Islet of Langerhans (tissue), 1 donor: ENCODE data around the gene DESI2.
"Not testable (repeated sequence)": the region's sequence is repeated elsewhere in the genome, so short reads cannot be mapped to it uniquely, and the experiment has no call there.

Experiments
- FAIRE-seq: peaks from one replicate; lab custom pipeline; 2011; peaks lifted over from hg19 to GRCh38; lab: Jason Lieb, UNC

The DESI2 gene

DNA sequence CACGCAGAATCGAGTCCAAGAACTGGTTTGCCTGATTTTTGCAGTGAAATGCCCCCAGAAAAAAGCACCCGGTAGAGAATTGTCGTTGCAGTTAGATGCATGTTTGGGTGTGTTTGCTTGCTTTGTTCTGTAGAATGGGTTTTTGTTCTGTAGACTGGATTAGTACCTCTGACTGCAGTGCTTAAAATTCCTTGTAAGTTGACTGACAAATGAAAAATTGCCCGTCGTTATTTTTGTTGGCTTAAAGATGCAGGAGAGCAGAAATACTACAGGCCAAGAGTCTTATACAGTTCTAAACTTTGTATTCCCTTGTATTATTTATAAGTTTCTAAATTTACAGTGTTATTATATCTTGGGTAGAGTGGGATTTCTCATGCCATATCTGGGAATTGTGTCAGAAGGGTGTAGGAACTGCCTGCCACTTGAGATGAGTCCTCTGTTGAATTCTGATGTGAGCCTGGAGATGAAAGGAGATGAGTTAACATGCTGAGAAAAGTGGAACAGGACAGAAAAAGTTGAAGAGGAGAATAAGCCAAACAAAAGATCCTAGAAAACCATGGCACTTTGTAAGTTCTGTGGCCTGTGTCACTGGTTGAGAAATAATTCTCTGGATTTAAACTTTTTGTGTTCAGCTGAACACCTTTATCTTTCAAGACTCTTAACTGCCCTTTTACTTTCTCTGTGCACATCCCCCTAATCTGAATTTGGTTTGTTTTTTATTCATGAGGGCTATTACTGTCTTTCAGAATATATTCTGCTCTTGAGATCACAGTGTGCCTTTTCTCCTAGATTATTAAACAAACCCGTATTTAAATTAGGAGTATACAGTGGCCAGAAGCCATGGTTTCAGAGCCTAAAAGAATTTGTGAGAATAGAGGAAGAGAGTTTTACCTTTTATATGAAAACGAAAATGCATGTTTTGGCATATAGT lies 1.4 kb downstream of the DESI2 start:
- no peak for FAIRE-seq

DNA sequence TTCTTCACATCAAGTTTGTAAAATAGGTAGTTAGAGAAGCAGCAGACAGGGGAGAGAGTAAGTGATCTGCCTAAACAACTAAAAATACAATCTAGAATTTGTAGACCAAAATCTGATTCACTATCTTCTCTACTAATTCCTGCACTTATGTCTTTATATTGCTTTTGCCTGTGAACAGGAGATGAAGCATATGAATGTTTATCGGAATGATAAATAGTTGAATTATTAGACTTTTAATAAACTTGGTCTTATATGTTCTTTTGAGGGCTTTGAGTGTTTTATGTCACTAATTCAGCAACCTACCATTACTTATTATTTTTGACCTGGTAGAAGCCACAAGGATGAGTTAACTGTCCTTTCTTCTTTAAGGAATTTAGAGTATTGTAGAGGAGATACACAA lies 2.3 kb downstream of the DESI2 start:
- FAIRE-seq, result no peak

DNA sequence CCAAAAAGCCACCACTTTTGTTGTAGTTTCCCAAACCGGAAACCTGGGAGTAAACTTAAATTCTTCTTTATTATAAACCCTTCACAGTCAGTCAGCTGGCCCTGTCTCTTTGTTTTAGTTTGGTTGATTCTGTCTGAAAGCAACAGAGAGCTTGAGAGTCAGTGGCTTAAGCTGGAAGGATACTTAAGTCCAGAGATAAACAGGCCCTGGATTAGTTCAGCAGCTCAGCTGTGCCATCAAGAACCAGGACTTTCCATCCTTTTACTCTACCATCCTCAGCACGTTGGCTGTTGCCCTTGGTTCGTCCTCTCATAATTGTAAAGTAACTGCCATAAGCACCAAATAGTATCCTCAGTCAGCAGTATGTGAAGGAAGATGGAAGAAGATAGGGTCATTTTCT lies 4.5 kb downstream of the DESI2 start:
- no peak for FAIRE-seq

DNA sequence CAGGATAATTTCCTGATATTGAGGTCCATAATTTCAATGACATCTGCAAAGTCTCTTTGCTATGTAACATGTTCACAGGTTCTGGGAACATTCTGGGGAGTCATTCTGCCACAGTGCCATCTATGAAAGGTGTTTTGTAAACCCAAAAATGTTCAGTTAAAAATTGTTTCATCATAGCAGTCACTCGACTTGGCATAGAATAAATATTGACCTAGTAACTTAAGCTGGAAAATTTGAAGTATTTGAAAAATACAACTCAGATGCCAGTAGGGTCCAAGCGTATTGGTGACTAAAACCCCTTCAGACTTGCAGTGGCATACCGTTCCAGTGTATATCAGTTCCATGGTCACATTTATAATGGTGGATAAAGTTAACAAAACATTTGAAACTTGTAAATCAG lies 6.8 kb downstream of the DESI2 start:
- no peak for FAIRE-seq

DNA sequence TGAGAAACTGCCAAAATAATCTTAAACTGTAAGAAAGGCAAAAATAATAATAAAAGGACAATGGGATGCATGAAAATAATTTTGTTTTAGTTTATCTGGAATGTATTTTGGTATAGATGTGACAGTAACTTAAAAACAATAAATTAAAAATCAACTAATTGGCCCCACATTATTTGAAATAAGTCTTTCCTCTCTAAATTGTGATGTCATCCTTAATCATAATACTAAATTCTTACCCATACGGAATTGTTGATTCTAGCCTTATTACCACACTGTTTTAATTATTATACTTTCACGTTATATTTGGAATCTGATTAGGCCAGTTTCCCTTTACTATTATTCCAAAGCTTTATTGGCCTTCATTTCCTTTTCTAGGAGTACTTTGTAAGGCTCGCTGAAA lies 7.7 kb downstream of the DESI2 start:
- FAIRE-seq, result no peak

DNA sequence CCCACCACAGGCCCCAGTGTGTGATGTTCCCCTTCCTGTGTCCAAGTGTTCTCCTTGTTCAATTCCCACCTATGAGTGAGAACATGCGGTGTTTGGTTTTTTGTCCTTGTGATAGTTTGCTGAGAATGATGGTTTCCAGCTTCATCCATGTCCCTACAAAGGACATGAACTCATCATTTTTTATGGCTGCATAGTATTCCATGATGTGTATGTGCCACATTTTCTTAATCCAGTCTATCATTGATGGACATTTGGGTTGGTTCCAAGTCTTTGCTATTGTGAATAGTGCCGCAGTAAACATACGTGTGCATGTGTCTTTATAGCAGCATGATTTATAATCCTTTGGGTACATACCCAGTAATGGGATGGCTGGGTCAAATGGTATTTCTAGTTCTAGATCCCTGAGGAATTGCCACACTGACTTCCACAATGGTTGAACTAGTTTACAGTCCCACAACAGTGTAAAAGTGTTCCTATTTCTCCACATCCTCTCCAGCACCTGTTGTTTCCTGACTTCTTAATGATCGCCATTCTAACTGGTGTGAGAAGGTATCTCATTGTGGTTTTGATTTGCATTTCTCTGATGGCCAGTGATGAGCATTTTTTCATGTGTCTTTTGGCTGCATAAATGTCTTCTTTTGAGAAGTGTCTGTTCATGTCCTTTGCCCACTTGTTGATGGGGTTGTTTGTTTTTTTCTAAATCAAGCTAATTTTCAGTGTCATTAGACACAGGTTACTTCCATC lies 8.8 kb downstream of the DESI2 start:
- not testable (repeated sequence) for FAIRE-seq

DNA sequence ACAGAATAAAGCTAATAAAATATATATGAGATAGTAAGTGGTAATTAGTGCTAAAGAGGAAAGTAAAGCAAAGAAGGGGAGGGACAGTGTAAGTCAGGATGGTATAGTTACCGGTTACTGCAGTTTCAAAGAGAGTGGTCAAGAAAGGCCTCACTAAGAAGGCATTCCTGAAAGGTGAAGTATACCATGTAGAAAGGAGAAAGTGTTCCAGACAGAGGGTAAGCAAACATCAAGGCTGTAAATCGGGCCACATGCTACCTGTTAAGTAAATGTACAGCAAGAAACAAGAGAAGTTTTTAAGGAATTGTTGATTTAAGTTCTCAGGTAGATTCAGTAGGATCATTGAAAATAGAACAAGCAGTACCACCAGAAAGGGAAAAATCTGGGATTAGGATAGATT lies 9.7 kb downstream of the DESI2 start:
- no peak for FAIRE-seq

DNA sequence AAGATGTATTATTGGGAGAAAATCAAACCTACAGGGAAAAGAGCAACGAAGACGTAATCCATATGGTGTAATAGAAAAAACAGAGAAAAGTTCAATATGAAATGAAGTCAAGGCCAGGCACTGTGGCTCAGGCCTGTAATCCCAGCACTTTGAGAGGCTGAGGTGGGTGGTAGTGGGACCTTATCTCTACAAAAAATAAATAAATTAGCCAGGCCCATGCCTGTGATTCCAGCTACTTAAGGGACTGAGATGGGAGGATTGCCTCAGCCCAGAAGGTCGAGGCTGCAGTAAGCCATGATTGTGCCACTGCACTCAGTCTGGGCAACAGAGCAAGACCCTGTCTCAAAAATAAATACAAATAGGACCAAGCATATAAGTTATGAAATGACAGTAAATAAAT lies 11.4 kb downstream of the DESI2 start:
- FAIRE-seq, result no peak

DNA sequence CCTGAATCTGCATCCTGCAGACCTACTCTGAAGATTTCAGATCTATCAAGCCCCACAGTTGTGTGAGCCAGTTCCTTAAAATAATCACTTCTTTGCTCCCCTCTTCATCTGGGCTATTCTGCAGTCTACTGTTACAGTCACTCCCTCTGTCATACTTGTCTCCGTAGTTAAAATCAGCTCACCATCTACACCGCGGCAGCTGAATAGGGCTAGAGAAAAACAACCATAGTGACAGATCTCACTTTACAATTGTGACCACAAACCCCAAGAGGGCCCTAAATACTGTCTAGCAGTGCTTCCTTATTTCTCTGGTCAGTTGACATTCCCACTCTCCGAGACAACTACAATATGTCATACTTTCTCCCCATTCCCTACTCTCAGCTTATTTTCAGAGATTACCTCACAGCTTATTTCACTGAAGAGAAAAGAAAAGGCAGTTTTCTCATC lies 12.9 kb downstream of the DESI2 start:
- FAIRE-seq, result no peak

DNA sequence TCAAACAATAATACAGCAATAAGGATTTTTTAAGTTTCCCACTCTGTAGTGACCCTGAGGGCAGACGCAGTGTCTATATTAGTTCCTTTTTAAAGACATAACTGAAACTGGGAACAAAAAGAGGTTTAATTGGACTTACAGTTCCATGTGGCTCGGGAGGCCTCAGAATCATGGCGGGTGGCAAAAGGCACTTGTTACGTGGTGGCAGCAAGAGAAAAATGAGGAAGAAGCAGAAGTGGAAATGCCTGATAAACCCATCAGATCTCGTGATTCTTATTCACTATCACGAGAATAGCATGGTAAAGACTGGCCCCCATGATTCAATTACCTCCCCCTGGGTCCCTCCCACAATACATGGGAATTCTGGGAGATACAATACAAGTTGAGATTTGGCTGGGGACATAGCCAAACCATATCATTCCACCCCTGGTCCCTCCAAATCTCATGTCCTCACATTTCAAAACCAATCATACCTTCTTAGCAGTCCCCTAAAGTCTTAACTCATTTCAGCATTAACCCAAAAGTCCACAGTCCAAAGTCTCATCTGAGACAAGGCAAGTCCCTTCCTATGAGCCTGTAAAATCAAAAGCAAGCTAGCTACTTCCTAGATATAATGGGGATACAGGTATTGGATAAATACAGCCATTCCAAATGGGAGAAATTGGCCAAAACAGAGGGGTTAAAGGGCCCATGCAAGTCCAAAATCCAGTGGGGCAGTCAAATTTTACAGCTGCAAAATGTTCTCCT lies 13.9 kb downstream of the DESI2 start:
- FAIRE-seq, result not testable (repeated sequence)

DNA sequence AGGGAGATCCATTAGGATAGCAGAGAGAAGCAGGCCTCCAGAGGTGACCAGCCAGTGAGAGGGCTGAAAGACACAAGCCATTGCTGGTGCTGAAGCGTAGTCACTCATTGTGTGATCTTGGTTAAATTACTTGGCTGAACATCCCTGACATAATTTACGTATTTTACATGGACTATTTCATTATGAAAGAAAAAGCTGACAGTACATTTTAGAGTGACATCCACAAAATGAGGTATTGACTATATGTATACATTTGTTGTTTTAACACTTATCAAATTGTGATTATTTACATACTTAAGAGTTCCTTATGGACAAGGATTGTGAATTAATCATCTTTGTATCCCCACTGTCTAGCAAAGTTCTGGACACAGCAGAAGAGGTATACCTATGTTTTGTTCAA lies 14.9 kb downstream of the DESI2 start:
- no peak for FAIRE-seq

DNA sequence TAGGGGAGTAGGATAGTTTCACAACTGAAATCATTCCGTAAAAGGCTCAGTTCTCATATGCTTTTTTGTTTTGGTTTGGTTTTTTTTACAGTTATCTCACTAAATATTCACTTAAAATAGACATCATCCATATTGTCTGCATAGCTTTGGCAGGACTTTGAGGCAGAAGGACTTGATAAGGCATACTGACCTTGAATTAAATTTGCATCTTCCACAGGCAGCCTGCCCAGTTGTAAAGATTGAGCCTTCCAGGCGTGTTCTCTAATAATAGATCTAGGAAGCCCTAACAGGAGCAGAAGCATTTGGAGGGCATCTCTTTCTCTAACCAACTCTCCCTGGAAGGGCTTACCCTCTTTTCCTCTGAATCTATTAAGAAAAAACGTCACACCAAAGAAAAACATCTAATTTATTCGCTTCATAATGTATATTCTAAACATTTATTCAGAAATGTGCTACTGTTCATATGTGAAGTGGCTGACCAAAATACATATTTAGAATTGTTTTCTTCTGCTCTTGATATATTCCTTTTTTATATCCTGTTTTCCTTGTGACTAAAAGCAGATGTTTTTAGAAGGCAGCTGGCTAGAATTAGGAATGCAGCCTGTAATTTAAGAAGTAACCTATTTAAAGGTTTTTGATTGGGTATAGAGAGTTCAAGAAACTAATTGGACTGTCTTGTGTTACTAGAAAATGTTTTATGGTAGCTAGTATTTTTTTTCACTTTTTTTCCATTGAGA lies 20.2 kb downstream of the DESI2 start:
- FAIRE-seq, result no peak

DNA sequence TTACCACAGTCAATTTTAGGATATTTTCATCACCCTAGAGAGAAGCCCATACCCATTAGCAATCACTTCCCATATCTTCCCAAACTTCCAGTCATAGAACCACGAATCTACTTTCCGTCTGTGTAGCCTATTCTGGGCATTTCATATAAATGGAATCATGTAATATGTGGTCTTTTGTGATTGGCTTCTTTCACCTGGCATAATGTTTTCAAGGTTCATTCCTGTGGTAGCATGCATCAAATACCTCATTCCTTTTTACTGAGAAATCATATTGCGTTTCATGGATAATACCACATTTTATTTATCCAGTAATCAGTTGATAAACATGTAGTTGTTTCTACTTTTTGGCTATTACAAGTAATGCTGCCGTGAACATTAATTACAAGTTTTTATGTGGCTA lies 21.5 kb downstream of the DESI2 start:
- FAIRE-seq, result no peak

DNA sequence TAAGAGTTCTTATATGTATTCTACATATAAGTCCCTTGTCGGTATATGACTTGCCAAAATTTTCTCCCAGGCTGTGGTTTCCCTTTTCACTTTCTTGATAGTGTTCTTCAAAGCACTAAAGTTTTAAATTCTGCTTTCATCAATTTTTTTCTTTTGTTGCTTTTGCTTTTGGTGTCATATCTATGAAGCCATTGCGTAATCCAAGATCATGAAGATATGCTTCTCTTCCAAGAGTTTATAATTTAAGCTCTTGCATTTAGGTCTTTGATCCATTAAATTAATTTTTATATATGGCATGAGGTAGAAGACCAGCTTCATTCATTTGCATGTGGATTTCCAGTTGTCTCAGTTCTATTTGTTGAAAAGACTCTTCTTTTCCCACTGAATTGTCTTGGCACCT lies 22.2 kb downstream of the DESI2 start:
- no peak for FAIRE-seq

DNA sequence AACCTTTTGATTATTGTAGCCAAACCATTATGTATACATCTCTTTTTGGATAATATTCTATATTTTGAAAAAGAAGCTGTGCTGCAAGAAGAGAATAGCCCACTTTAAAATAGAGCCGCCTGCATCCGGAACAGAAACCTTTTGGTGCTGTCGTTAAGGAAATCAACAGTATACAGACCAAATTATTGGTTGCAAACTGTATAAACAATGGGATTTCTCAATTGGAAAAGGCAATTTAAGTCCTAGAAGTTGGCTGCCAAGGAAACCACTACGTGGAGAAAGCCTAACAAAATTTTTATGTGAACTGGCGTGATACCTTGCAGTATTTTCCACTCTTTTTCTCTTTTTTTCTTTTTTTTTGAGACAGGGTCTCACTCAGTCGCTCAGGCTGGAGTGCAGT lies 25.8 kb downstream of the DESI2 start:
- no peak for FAIRE-seq

DNA sequence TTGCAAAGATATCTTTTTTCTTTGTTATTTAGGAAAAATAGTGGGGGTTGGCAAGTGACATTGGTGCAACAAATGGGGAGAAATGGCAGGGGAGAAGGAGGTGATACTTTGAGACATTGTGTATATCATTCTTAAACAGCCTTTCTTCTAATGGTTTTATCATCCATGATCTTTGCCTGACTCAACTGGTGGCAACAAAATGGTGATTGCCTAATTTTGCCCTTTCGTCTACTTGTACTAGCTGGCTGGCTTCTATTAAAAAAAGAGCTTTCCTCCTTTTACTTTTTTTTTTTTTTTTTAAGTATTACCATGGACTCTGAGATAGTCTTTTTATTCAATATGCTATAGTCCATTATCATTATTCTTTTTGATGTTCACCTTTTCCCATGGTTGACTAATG lies 27.7 kb downstream of the DESI2 start:
- no peak for FAIRE-seq

DNA sequence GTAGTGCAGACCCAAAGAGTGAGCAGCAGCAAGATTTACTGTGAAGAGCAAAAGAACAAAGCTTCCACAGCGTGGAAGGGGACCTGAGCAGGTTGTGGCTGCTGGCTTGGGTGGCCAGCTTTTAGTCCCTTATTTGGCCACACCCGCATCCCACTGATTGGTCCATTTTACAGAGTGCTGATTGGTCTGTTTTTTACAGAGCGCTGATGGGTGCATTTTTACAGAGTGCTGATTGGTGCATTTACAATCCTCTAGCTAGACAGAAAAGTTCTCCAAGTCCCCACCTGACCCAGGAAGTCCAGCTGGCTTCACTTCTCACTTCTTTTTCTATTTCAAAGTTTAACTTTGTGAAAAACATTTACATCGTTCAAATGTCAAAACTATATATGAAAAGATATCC lies 29.2 kb downstream of the DESI2 start:
- not testable (repeated sequence) for FAIRE-seq

DNA sequence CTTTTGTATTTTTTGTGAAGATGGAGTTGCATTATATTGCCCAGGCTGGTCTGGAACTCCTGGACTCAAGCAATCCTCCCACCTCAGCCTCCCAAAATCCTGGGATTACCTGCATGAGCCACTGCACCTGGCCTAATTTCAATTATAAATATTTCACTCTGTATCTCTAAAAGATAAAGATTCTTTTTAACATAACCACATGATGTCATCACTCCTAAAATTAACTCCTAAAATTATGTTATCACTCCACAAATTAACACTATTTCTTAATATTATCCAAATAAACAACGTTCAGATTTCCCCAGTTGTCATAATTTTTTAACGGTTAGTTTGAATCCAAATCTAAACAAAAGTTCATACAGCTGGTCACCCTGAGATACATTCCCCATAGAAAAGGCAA lies 43.0 kb downstream of the DESI2 start:
- no peak for FAIRE-seq

DNA sequence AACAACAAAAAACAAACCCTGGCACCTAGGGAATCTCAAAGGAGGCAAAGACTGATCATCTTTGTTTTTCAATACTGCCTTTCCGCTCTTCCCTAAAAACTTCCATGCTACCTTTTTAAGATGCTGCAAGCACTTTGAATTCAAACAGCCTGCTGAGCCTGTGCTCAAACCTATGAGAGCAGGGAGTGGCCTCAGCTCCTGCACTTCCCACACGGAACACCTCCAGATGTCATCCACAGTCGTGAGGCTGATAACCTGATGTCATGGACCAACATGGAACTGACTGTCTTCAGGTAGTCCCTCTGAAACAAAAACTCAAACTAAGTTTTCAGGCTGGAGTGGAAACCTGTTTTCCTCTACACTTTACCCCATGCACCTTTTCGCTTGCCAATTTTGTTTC lies 46.8 kb downstream of the DESI2 start:
- no peak for FAIRE-seq

DNA sequence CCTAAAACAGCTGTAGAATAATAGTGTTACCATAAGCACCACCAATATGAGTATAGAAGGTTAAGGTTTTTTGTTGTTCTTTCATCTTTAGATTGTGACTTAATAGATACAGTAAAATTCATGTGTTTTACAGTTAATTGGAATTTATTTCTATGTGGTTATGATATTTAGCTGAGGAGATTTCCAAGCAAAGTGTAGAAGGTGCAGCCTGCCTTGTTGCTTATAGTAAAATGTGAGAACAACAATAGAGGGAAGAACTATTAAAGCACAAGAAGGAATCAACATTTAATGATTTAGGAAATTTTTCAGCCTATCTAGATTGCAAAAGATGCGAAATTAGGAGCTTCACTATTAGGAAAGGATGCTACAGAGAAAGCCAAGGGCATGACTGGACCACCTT lies 47.9 kb downstream of the DESI2 start:
- no peak for FAIRE-seq

DNA sequence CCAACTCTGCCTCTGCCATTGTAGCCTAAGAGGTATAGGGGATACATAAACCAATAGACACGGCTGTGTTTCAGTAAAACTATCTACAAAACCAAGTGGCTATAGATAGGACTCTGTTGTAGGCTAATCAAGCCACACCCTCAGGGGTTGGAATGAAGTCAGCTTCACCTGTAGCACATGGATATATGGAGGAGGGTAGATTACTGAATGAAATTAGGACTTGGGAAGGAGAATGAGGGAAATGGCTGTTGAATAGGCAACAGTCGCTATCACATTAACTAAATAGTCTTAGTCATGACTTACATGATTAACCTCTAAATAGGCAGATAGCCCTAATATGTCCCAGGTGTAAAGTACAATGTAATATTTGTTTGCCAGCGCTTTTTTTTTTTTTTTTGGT lies 49.7 kb downstream of the DESI2 start:
- no peak for FAIRE-seq

DNA sequence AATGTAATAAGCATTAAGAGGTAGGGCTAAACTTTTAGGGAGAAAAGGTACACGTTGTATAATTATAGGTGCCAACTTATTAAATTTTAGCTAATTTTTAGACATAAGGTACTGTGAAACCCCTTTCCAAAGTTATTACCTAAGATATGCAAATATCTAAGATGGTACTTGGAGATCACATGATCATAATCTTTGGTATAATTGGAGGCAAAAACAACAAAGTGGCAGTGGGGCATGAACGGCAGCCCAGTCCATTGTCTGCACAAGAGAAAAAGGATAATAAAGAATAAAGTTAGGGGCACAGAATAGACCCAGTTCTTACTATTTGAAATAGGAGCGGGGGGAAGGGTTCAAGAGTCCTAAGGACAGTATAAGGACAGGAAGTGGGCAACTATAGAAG lies 51.2 kb downstream of the DESI2 start:
- no peak for FAIRE-seq
